ENCODE results near the gene GLUD1. TPM values are rescaled to one million over a fixed set of nuclear protein-coding genes. Genes with fewer than 3 reads are reported as not detected.

The GLUD1 gene
- total and polyA plus RNA-seq, 3 donors from 2014 or later, result 51.9 to 64.4 (median 62.5) TPM

GRCh38 chr10:87000491-87000890, 94.2 kb downstream of the GLUD1 start:
- H3K27ac ChIP-seq, result no peak overlapping the region
- TF ChIP-seq POLR2A (IDR thresholded peaks at IDR 0.05) (no peak), CTCF (IDR thresholded peaks at IDR 0.05) (no peak)

More at GRCh38 chr10:87000491-87000890, 94.2 kb downstream of the GLUD1 start:
- intact Hi-C loops (cut with DNase I; ENCODE audit: low total_unique reads), result no loop called here
- Histone ChIP-seq H3K9me3 (no peaks in the 10 kb centered on the region), H3K36me3 (ENCODE audit: low read depth, missing control alignments) (no peaks in the 10 kb centered on the region), H3K27me3 (no peaks in the 10 kb centered on the region), H3K4me3 (no peak overlapping the region), H3K4me1 (no peaks in the 10 kb centered on the region)
- no peak for DNase-seq
- WGBS, 2 donors, result 72 to 82% methylated on average over 3 of the region's 3 CpGs

Small RNA genes lying within 50 kb of the gene (small RNA-seq; reads per million reads assigned to genes)
- 0 reads per million in 2 donors for gene AL136982.5
- 0 reads per million in 2 donors for gene FAM25A
- gene RNU6-529P, result 0 reads per million in 2 donors

Other genes starting within 250 kb of the GLUD1 start
- gene MMRN2, start 137.2 kb downstream of the GLUD1 start, total RNA-seq, result 10 to 100 TPM; 14.9 to 19.1 TPM
- gene MMRN2, start 137.2 kb downstream of the GLUD1 start, polyA plus RNA-seq (ENCODE audit: insufficient read depth, low read depth, low replicate concordance), result 21.2 TPM
- 1 to 10 TPM; 8.3 to 8.9 TPM for gene SNCG, start 136.2 kb downstream of the GLUD1 start, total RNA-seq
- 30.3 TPM for gene SNCG, start 136.2 kb downstream of the GLUD1 start, polyA plus RNA-seq (ENCODE audit: insufficient read depth, low read depth, low replicate concordance)
- gene ADIRF, start 126.4 kb downstream of the GLUD1 start, total RNA-seq, result 10 to 100 TPM; 21.4 to 35.0 TPM
- 85.6 TPM for gene ADIRF, start 126.4 kb downstream of the GLUD1 start, polyA plus RNA-seq (ENCODE audit: insufficient read depth, low read depth, low replicate concordance)
- gene FAM25A, start 74.5 kb downstream of the GLUD1 start, total RNA-seq, result not detected
- not detected for gene FAM25A, start 74.5 kb downstream of the GLUD1 start, polyA plus RNA-seq (ENCODE audit: insufficient read depth, low read depth, low replicate concordance)
- 10 to 100 TPM; 16.9 to 19.1 TPM for gene SHLD2, start 363 bp upstream of the GLUD1 start, total RNA-seq
- 12.9 TPM for gene SHLD2, start 363 bp upstream of the GLUD1 start, polyA plus RNA-seq (ENCODE audit: insufficient read depth, low read depth, low replicate concordance)
- 1 to 10 TPM; 6.1 to 7.6 TPM for gene NUTM2A, start 130.6 kb upstream of the GLUD1 start, total RNA-seq
- 4.2 TPM for gene NUTM2A, start 130.6 kb upstream of the GLUD1 start, polyA plus RNA-seq (ENCODE audit: insufficient read depth, low read depth, low replicate concordance)

All from testis (tissue), 3 donors.